D721Med (cell line): ENCODE results near the gene KRT9.
"Not testable (repeated sequence)": the region's sequence is repeated elsewhere in the genome, so short reads cannot be mapped to it uniquely, and the experiment has no call there.

Source experiments
- DNase-seq: peaks from one replicate; pipeline ENCODE4 v3.0.0; 2011; ENCODE audit warnings: low spot score; ENCODE audit not compliant: insufficient read length
- FAIRE-seq: peaks from 2 replicates; lab custom pipeline; 2011; peaks lifted over from hg19 to GRCh38; lab: Jason Lieb, UNC
- CTCF ChIP-seq: IDR thresholded peaks from 2 replicates; pipeline ENCODE4 v1.5.1; 2012; ENCODE audit warnings: mild to moderate bottlenecking, control low read depth; ENCODE audit not compliant: insufficient read depth; ENCODE audit errors: missing control alignments

The KRT9 gene

GRCh38 chr17:41583137-41584127 is 11.6 kb upstream of the KRT9 start:
- FAIRE-seq: no peak
- DNase-seq: no peak
- no peak for TF ChIP-seq CTCF

- FAIRE-seq, DNase-seq: not testable (repeated sequence)
Observed at GRCh38 chr17:41582061-41582968, 10.5 kb upstream of the KRT9 start.

- no peak for TF ChIP-seq CTCF
- DNase-seq (no peak), FAIRE-seq (no peak)
Observed at GRCh38 chr17:41581366-41582060, 9.7 kb upstream of the KRT9 start.

GRCh38 chr17:41580687-41581365 is 9.0 kb upstream of the KRT9 start:
- no peak for TF ChIP-seq CTCF
- FAIRE-seq: no peak
- DNase-seq: no peak

GRCh38 chr17:41580244-41580575 is 8.4 kb upstream of the KRT9 start:
- no peak for TF ChIP-seq CTCF
- no peak for FAIRE-seq
- no peak for DNase-seq

- FAIRE-seq (no peak), DNase-seq (no peak)
- TF ChIP-seq CTCF: peak; percentile 77
Observed at GRCh38 chr17:41579484-41580243, 7.8 kb upstream of the KRT9 start.
